Liver (tissue), 3 donors: ENCODE measurements around the gene ACOT9.

ENCODE experiments used
- CTCF ChIP-seq: fragments of 150-350 bp; IDR thresholded peaks from 2 replicates; pipeline ENCODE4 v1.5.1; 2017; ENCODE audit warnings: improper control_type of control experiment, low read depth, low read length; ENCODE audit not compliant: missing input control
- HNF4A ChIP-seq, 2 donors: conservative IDR thresholded peaks; 2 replicates each; pipeline ENCODE4 v1.6.1; 2016; ENCODE audit warnings: antibody characterized with exemption in 2 of 2, mild to moderate bottlenecking in 2 of 2
- JUND ChIP-seq, 2 donors: IDR thresholded peaks; 2 replicates each; pipeline ENCODE4 v1.6.1; 2016; ENCODE audit warnings: antibody characterized with exemption in 2 of 2
- MAX ChIP-seq: IDR thresholded peaks from 2 replicates; pipeline ENCODE4 v1.6.1; 2016; ENCODE audit warnings: antibody characterized with exemption
- TAF1 ChIP-seq: conservative IDR thresholded peaks from 2 replicates; pipeline ENCODE4 v1.6.1; 2016; ENCODE audit warnings: antibody characterized with exemption, mild to moderate bottlenecking
- TF ChIP-seq, protein P1 (sequence below): IDR thresholded peaks from 2 replicates; pipeline ENCODE4 v1.6.1; 2016; ENCODE audit warnings: antibody characterized with exemption
- TF ChIP-seq, protein P2 (sequence below): IDR thresholded peaks from 2 replicates; pipeline ENCODE4 v1.6.1; 2016; ENCODE audit warnings: antibody characterized with exemption, mild to moderate bottlenecking
- donor health status: healthy.
- donor health status: healthy.

GRCh38 chrX:23694606-23695005, 48.5 kb downstream of the ACOT9 start:
- peak; percentile 53 for TF ChIP-seq CTCF
- TF ChIP-seq MAX = no peak
- no peak for TF ChIP-seq JUND (IDR thresholded peaks at IDR 0.05)
- TF ChIP-seq, protein P1, sequence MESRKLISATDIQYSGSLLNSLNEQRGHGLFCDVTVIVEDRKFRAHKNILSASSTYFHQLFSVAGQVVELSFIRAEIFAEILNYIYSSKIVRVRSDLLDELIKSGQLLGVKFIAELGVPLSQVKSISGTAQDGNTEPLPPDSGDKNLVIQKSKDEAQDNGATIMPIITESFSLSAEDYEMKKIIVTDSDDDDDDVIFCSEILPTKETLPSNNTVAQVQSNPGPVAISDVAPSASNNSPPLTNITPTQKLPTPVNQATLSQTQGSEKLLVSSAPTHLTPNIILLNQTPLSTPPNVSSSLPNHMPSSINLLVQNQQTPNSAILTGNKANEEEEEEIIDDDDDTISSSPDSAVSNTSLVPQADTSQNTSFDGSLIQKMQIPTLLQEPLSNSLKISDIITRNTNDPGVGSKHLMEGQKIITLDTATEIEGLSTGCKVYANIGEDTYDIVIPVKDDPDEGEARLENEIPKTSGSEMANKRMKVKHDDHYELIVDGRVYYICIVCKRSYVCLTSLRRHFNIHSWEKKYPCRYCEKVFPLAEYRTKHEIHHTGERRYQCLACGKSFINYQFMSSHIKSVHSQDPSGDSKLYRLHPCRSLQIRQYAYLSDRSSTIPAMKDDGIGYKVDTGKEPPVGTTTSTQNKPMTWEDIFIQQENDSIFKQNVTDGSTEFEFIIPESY = no peak
- TF ChIP-seq HNF4A (conservative IDR thresholded peaks at IDR 0.05) = no peak
- no peak for TF ChIP-seq TAF1
- TF ChIP-seq, protein P2, sequence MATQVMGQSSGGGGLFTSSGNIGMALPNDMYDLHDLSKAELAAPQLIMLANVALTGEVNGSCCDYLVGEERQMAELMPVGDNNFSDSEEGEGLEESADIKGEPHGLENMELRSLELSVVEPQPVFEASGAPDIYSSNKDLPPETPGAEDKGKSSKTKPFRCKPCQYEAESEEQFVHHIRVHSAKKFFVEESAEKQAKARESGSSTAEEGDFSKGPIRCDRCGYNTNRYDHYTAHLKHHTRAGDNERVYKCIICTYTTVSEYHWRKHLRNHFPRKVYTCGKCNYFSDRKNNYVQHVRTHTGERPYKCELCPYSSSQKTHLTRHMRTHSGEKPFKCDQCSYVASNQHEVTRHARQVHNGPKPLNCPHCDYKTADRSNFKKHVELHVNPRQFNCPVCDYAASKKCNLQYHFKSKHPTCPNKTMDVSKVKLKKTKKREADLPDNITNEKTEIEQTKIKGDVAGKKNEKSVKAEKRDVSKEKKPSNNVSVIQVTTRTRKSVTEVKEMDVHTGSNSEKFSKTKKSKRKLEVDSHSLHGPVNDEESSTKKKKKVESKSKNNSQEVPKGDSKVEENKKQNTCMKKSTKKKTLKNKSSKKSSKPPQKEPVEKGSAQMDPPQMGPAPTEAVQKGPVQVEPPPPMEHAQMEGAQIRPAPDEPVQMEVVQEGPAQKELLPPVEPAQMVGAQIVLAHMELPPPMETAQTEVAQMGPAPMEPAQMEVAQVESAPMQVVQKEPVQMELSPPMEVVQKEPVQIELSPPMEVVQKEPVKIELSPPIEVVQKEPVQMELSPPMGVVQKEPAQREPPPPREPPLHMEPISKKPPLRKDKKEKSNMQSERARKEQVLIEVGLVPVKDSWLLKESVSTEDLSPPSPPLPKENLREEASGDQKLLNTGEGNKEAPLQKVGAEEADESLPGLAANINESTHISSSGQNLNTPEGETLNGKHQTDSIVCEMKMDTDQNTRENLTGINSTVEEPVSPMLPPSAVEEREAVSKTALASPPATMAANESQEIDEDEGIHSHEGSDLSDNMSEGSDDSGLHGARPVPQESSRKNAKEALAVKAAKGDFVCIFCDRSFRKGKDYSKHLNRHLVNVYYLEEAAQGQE = no peak
